H1 (cell line): ENCODE measurements around the gene FPR3.

Source experiments
- ASH2L ChIP-seq: fragments of 200-600, 300-600 bp; sonication (generic); IDR thresholded peaks from one replicate; pipeline ENCODE4 v1.7.1; 2017; ENCODE audit warnings: low read length
- POLR2A ChIP-seq, 2 experiments: IDR thresholded peaks; 1 replicate in 1 of 2; 2 replicates in 1 of 2; pipeline ENCODE4 v1.6.1; 2011; ENCODE audit warnings: low read depth in 2 of 2, low read length in 2 of 2, mild to moderate bottlenecking in 2 of 2; ENCODE audit errors: control extremely low read depth in 1 of 2
- POLR2AphosphoS5 ChIP-seq: IDR thresholded peaks from 2 replicates; pipeline ENCODE4 v1.6.1; 2011; ENCODE audit warnings: low read depth, low read length
- RAD21 ChIP-seq, 2 experiments: IDR thresholded peaks in 1 of 2; conservative IDR thresholded peaks in 1 of 2; 2 replicates each; pipeline ENCODE4 v1.6.1; 2011; ENCODE audit warnings: low read depth in 2 of 2, low read length in 2 of 2, improper control_type of control experiment in 1 of 2, inconsistent platforms in 1 of 2, mild to moderate bottlenecking in 1 of 2, moderate library complexity in 1 of 2
- RFX5 ChIP-seq: IDR thresholded peaks from 2 replicates; pipeline ENCODE4 v1.6.1; 2011; ENCODE audit warnings: low read depth, low read length, improper control_type of control experiment, borderline replicate concordance
- SAP30 ChIP-seq: fragments of 300-600 bp; sonication (generic); IDR thresholded peaks from 2 replicates; pipeline ENCODE4 v1.7.1; 2012; ENCODE audit warnings: low read length, moderate library complexity, mild to moderate bottlenecking, inconsistent platforms; ENCODE audit not compliant: insufficient read depth, insufficient replicate concordance
- SUZ12 ChIP-seq: fragments of 200-600 bp; sonication (generic); IDR thresholded peaks from 2 replicates; pipeline ENCODE4 v1.6.1; 2012; ENCODE audit warnings: mild to moderate bottlenecking, inconsistent platforms, low read length, moderate library complexity, mixed read lengths
- TF ChIP-seq, protein P1 (sequence below): IDR thresholded peaks from 2 replicates; pipeline ENCODE4 v1.6.1; 2011; ENCODE audit warnings: low read length, improper control_type of control experiment
- TF ChIP-seq, protein P2 (sequence below), 3 experiments: IDR thresholded peaks; 1 replicate in 2 of 3; 2 replicates in 1 of 3; pipeline versions ENCODE4 v1.5.1 to v1.6.1; 2011; ENCODE audit warnings: low read length in 3 of 3, mild to moderate bottlenecking in 3 of 3, inconsistent platforms in 2 of 3, low read depth in 1 of 3, moderate library complexity in 1 of 3; ENCODE audit not compliant: insufficient read depth in 1 of 3; ENCODE audit errors: control extremely low read depth in 1 of 3

DNA sequence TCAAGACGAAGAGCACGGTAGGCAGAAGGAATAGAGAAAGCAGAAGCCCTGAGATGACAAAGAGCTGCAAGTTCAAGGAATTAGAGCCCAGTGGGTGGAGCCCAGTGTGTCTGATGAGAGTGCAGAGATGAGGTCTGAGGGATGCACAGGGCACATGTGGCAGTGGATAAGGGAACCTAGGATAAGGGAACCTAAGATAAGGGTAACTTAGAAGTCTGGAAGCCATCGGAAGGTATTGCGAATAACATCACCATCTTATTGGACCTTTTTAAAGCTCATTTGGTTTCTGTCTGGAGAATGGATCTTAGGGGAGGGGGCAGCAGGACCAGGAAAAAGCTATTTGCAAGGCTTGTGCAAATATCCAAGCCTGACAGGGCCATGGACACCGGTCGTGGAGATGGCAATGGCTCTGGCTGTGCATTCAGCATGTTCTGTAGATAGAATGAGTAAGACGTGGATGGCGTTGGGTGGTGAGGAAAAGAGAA lies 1.3 kb downstream of the FPR3 start:
- TF ChIP-seq SUZ12 (no peak), RFX5 (no peak), RAD21 (IDR thresholded peaks at IDR 0.05 in 1 of 2, conservative IDR thresholded peaks at IDR 0.05 in 1 of 2; ENCODE audit: low read depth in 2 of 2, low read length in 2 of 2) (no peak), SAP30 (no peak), POLR2A (IDR thresholded peaks at IDR 0.05; ENCODE audit: control extremely low read depth in 1 of 2, low read depth in 2 of 2, low read length in 2 of 2) (no peak), POLR2AphosphoS5 (no peak), ASH2L (no peak)
- TF ChIP-seq, protein P1, sequence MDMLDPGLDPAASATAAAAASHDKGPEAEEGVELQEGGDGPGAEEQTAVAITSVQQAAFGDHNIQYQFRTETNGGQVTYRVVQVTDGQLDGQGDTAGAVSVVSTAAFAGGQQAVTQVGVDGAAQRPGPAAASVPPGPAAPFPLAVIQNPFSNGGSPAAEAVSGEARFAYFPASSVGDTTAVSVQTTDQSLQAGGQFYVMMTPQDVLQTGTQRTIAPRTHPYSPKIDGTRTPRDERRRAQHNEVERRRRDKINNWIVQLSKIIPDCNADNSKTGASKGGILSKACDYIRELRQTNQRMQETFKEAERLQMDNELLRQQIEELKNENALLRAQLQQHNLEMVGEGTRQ: no peak
- TF ChIP-seq, protein P2, sequence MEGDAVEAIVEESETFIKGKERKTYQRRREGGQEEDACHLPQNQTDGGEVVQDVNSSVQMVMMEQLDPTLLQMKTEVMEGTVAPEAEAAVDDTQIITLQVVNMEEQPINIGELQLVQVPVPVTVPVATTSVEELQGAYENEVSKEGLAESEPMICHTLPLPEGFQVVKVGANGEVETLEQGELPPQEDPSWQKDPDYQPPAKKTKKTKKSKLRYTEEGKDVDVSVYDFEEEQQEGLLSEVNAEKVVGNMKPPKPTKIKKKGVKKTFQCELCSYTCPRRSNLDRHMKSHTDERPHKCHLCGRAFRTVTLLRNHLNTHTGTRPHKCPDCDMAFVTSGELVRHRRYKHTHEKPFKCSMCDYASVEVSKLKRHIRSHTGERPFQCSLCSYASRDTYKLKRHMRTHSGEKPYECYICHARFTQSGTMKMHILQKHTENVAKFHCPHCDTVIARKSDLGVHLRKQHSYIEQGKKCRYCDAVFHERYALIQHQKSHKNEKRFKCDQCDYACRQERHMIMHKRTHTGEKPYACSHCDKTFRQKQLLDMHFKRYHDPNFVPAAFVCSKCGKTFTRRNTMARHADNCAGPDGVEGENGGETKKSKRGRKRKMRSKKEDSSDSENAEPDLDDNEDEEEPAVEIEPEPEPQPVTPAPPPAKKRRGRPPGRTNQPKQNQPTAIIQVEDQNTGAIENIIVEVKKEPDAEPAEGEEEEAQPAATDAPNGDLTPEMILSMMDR (IDR thresholded peaks at IDR 0.05; ENCODE audit: control extremely low read depth in 1 of 3, insufficient read depth in 1 of 3, low read depth in 1 of 3, low read length in 3 of 3): no peak
